Measurements from ENCODE around the gene MBD3. TPM values are rescaled to one million over a fixed set of nuclear protein-coding genes. Genes with fewer than 3 reads are reported as not detected.
"Not testable (repeated sequence)": the region's sequence is repeated elsewhere in the genome, so short reads cannot be mapped to it uniquely, and the experiment has no call there.

Gene MBD3
- 10 to 100 TPM; 47.7 to 57.5 TPM for total RNA-seq
- long read RNA-seq, full-length matches to known transcripts = 48 of 95 reads
- long read RNA-seq, partial matches to known transcripts = 24 of 95 reads
- long read RNA-seq, other reads (novel, unspliced or antisense) = 23 of 95 reads

GRCh38 chr19:1592755-1593500 lies at the start of gene MBD3:
Gene MBD3 (minus strand): TSS chr19:1592865. CDS start chr19:1592631, 234 bp downstream.
- DNase-seq (peak; percentile 93 to 94), ATAC-seq (peak; percentile 90)
- intact Hi-C loops (cut with DNase I, micrococcal nuclease) = no loop called here

GRCh38 chr19:1640893-1641448 lies 48.3 kb upstream of the MBD3 start:
- intact Hi-C loops (cut with DNase I, micrococcal nuclease); DNase-seq: not testable (repeated sequence)
- peak; percentile 20 for ATAC-seq

GRCh38 chr19:1636325-1637236 lies 43.9 kb upstream of the MBD3 start:
- intact Hi-C loops (cut with DNase I, micrococcal nuclease) = no loop called here
- no peak for DNase-seq
- ATAC-seq = no peak

GRCh38 chr19:1634938-1635243 lies 42.2 kb upstream of the MBD3 start:
- DNase-seq (no peak), ATAC-seq (no peak)
- intact Hi-C loops (cut with DNase I, micrococcal nuclease) = no loop called here

- DNase-seq (no peak), ATAC-seq (no peak)
- intact Hi-C loops (cut with DNase I, micrococcal nuclease) = no loop called here
Observed at GRCh38 chr19:1634242-1634937, 41.7 kb upstream of the MBD3 start.

GRCh38 chr19:1633269-1633826 lies 40.7 kb upstream of the MBD3 start:
- peak in 1 of 2 donors; percentile 33 for DNase-seq
- peak; percentile 47 for ATAC-seq

GRCh38 chr19:1632462-1633268 lies 40.0 kb upstream of the MBD3 start:
- DNase-seq = peak; percentile 74 to 77
- peak; percentile 92 for ATAC-seq
- intact Hi-C loops (cut with DNase I, micrococcal nuclease) = no loop called here

More at GRCh38 chr19:1633269-1633826, 40.7 kb upstream of the MBD3 start:
- intact Hi-C loops (cut with DNase I, micrococcal nuclease) = no loop called here

GRCh38 chr19:1631557-1632100 lies 39.0 kb upstream of the MBD3 start:
- ATAC-seq = no peak
- no peak for DNase-seq
- intact Hi-C loops (cut with DNase I, micrococcal nuclease) = no loop called here

- ATAC-seq (no peak), DNase-seq (no peak)
- intact Hi-C loops (cut with DNase I, micrococcal nuclease) = no loop called here
Observed at GRCh38 chr19:1630811-1631210, 38.1 kb upstream of the MBD3 start.

GRCh38 chr19:1630012-1630411 lies 37.3 kb upstream of the MBD3 start:
- DNase-seq (no peak), ATAC-seq (no peak)
- intact Hi-C loops (cut with DNase I, micrococcal nuclease) = no loop called here

GRCh38 chr19:1629256-1629808 lies 36.7 kb upstream of the MBD3 start:
- DNase-seq (no peak), ATAC-seq (no peak)
- intact Hi-C loops (cut with DNase I, micrococcal nuclease) = no loop called here

- ATAC-seq = no peak
- intact Hi-C loops (cut with DNase I, micrococcal nuclease) = no loop called here
- no peak for DNase-seq
Observed at GRCh38 chr19:1627194-1627593, 34.5 kb upstream of the MBD3 start.

- ATAC-seq = no peak
Observed at GRCh38 chr19:1626417-1627010, 33.8 kb upstream of the MBD3 start.

GRCh38 chr19:1624458-1624857 lies 31.8 kb upstream of the MBD3 start:
- intact Hi-C loops (cut with DNase I, micrococcal nuclease) = no loop called here

More at GRCh38 chr19:1626417-1627010, 33.8 kb upstream of the MBD3 start:
- no peak for DNase-seq
- intact Hi-C loops (cut with DNase I, micrococcal nuclease) = no loop called here

GRCh38 chr19:1622541-1622940 lies 29.9 kb upstream of the MBD3 start:
- no peak for ATAC-seq
- DNase-seq = no peak
- intact Hi-C loops (cut with DNase I, micrococcal nuclease) = no loop called here

More at GRCh38 chr19:1624458-1624857, 31.8 kb upstream of the MBD3 start:
- ATAC-seq (peak; percentile 54), DNase-seq (peak in 1 of 2 donors; percentile 59)

GRCh38 chr19:1622007-1622406 lies 29.3 kb upstream of the MBD3 start:
- intact Hi-C loops (cut with DNase I, micrococcal nuclease) = no loop called here
- no peak for DNase-seq
- ATAC-seq = no peak

GRCh38 chr19:1621574-1621973 lies 28.9 kb upstream of the MBD3 start:
- intact Hi-C loops (cut with DNase I, micrococcal nuclease) = no loop called here
- DNase-seq = no peak
- no peak for ATAC-seq
